GM10847 (cell line): ENCODE results near the gene HSP90B1.

Source experiments
- POLR2A ChIP-seq: IDR thresholded peaks from 2 replicates; pipeline ENCODE4 v1.6.1; 2011; ENCODE audit not compliant: insufficient read length; ENCODE audit errors: extremely low read depth

HSP90B1 gene

DNA sequence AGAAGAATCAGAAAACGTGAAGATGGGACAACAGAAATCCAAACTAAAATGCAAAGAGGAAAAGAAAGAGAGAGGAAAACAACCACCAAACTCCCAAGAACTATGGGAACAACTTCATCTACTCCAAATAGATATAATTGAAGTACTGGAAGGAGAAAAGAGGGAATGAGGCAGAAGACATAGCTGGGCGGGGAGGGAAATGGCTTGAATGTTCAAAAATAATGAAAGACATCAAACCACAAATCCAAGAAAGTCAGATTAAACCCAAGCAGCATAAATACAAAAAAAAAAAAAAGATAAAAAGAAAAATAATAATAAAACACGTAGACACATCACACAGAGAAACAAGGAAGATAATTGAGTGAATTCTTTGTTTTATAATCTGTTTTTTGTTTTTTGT lies 12.3 kb upstream of the HSP90B1 start:
- no peak for TF ChIP-seq POLR2A

DNA sequence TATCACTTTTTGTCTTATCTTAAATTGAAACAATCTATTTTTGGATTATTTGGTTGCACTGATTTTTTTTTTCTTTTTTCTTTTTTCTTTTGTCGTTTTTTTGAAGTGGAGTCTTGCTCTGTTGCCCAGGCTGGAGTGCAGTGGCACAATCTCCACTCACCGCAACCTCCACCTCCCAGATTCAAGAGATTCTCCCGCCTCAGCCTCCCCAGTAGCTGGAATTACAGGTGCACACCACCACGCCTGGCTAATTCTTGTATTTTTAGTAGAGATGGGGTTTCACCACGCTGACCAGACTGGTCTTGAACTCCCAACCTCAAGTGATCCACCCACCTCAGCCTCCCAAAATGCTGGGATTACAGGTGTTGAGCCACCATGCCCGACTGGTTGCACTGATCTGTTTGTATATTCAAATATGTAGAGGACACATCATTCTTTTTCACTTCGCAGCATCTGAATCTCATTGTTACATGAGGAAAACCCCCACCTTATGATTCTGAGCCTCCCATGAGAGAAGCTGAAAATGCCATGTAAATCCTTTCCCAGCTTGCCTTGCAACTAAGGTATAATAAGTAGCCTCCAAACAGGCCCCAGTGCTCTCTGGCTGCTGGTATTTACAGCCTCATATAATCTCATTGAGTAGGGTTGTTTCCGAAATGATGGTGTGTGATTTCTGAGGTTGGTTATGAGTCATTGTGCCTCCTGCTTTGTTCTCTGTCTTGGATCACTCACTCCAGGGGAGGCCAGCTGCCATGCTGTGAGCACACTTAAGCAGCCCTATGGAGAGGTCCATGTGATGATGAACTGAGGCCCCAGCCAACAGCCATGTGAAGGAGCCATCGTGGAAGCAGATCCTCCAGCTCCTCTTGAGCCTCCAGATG lies 5.2 kb upstream of the HSP90B1 start:
- peak; percentile 32 for TF ChIP-seq POLR2A

DNA sequence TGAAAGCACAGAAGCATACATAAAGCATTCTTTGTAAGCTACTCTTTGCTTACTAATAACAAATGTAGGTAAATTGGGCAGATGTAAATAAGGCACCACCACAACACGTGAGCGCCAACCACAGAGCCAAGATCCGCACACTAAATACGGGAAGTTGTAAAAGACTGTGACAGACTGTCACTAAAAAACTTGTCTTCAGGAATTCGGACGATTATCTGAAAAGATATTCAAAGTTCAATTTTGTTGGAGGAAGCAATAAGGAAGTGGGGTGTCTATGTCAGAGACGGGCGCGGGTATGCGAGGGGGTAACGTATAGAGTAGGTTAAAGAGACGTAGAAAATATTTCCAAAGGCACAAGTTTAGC lies 1.5 kb upstream of the HSP90B1 start:
- no peak for TF ChIP-seq POLR2A

DNA sequence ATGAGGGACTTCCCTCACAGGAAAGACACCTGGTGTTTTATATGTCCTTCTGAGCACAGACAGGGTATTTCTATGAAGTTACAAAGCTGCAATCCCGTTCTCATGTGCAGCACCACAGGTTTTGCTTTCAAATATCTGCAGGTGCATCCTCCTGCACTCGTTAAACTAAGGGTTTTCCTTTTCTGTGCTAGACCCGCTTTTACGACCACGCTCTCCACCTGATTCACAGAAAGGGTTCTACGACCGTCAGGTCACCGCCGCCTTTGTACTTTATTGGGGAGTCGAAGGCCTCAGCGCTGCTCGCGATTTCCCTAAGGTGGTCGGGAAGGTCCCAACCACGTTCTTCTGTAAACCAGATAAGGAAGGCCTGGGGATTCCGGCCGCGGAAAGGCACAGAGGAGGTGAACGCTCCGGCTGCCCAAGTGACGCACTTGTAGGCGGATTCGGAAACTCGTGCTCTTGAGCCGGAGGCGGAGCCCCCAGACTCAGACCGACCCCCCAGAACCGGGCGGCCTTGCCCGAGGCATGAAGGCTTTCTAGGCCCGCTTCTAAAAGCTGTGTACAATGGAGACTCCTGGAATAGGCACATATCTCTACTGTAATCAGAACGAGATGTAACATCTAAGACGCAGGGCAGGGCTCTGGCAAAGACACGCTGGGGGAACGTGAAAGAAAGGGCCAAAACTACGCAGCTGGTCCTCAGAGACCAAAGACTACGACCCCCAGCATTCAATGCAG lies 995 bp upstream of the HSP90B1 start:
- TF ChIP-seq POLR2A = peak; percentile 8

DNA sequence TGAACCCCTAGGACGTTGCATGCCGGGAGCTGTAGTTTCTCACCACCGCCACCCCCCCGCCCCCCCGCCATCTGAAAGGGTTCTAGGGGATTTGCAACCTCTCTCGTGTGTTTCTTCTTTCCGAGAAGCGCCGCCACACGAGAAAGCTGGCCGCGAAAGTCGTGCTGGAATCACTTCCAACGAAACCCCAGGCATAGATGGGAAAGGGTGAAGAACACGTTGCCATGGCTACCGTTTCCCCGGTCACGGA lies 501 bp upstream of the HSP90B1 start:
- TF ChIP-seq POLR2A = no peak

DNA sequence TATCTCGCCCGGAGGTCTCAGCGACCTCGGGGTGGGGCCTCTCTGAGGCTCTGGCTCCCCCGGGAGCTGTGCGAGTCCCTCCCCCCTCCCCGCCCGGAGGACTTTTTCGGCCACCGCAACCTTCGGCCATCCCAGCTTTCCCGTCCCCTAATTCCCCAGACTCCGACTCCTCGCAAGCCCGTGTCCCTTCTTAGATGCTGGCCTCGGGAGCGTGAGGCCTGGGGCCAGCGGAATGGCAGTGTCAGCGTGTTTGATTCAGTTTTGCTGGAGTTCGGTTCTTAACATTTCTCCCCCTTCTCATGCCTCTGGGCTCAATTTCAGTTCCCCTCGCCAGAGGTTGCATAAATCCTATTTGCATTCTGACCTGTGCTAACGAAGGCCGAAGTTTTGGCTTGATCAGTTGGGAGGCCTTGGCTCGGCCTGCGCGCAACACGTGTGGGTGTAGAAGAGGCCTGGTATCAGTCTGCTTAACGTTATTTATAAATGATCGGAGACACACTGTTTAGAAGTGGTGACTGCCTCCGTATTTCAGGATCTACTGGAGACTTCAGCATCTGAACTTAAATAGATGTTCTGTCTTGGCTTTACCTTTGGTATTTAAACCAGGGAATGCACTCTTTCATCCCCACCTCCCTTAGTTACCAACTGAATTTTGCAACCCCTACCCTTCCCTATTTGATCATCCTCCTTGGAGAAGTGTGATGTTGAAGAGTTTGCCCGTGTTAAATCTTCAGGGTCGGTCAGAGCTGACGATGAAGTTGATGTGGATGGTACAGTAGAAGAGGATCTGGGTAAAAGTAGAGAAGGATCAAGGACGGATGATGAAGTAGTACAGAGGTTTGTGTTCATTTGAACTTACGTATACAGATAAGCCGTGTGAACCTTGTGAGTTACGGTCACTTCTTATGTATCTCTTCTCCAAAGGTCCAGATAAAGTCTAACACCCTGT lies 851 bp downstream of the HSP90B1 start:
- peak; percentile 12 for TF ChIP-seq POLR2A

DNA sequence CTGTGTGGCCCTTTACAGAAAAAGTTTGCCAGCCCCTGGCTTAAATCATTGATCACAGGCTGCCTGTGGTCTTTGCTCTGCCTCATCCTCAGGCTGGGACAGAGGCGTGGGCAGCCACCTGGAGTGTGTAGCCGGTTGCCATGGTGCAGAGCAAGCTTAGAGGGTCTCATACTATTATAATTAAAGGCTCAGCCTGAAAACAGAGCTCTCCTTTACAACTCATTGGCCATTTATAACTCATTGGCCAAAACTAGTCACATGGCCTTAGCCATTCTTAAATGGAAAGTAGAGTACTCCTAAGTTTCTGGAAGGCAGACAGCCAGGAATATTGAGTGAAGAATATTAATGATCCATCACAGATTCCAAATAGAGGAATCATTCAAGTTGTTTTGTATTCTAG lies 3.0 kb downstream of the HSP90B1 start:
- TF ChIP-seq POLR2A = no peak

DNA sequence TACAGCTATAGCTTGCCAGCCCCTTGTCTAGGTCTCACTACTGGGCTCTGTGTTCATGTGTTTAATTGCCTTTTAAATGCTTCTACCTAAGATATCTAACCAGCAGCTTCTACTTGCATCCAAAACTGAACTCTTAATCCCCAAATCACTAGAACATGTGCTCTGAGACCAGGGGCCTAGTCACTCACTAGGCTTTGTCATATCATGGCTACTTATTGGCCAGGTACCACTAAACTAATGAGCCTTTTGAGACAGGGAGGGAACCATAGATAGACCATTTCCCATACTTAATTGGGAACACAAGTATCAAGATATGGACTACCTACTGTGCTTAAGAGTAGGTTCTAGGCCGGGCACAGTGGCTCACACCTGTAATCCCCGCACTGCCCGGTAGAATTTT lies 6.5 kb downstream of the HSP90B1 start:
- no peak for TF ChIP-seq POLR2A

DNA sequence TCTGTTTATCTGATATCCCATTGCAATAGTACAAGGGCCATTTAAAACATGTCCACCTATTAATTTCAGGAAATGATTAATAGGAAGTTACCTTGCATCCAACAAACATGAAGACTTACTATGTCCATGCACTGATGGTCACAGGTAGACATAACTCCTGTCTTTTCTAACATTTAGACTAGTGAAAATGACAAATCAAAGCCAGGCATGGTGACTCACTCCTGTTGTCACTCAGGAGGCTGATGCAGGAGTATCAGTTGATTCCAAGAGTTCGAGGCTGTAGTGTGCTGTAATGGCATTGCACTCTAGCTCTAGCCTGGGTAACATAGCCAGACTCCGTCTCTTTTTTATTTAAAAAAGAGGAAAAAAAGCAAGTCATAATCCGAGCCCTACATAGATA lies 14.8 kb downstream of the HSP90B1 start:
- TF ChIP-seq POLR2A = no peak

DNA sequence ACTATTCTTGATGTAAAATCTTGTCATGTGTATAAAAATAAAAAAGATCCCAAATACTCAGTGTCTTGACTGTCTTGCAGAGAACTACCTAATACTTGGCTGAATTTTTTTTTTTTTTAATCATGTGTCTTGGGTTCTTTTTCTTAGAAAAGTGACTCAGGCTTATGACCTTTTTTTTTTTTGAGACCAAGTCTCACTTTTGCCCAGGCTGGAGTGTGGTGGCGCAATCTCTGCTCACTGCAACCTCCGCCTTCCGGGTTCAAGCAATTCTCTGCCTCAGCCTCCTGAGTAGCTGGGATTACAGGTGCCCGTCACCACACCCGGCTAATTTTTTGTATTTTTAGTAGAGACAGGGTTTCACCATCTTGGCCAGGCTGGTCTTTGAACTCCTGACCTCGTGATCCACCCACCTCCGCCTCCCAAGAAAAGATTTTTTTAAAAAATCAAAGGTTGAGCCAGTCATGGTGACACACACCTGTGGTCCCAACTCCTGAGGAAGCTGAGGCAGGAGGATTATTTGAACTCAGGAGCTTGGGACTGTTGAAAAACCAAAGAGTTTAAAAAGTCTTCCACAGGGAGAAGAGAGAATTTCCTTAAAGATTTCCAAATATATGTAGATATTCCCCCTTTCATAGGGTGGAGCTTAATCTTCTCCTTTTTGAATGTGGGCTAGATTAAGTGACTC lies 17.8 kb downstream of the HSP90B1 start:
- no peak for TF ChIP-seq POLR2A

DNA sequence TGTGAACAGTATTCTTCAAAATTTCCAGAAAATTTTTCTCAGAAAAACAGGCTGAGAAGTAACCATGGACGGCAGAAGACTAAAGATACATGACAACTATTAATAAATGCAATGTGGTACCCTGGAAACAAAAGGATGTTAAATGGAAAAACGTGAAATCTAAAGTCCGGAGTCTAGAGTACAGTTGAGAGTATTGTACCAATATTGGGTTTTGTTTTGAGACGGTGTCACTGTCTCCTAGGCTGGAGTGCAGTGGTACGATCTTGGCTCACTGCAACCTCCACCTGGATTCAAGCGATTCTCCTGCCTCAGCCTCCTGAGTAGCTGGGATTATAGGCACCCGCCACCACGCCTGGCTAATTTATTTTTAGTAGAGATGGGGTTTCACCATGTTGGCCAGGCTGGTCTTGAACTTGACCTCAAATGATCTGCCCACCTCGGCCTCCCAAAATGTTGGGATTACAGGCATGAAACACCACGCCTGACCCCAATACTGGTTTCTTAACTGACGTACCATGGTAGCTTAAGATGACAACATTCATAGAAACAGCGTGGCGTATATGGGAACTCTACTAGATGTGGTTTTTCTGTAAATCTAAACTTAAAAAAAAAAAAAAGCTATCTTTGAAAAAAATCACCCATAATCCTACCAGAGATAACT lies 18.7 kb downstream of the HSP90B1 start:
- no peak for TF ChIP-seq POLR2A

DNA sequence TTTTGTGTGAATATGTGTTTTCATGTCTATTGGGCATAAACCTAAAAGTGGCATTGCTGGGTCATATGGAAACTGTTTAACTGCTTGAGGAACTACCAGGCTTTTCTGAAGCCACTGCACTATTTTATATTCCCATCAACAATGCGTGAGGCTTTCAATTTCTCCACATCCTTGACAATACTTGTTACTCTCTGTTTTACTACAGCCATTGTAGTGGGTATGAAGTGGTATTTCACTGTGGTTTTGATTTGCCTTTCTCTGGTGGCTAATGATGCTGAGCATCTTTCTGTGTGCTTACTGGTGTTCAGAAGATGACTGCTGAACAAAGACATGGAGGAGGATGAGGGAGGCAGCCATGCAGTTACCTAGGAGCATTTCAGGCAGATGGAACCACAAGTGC lies 22.3 kb downstream of the HSP90B1 start:
- TF ChIP-seq POLR2A = no peak

DNA sequence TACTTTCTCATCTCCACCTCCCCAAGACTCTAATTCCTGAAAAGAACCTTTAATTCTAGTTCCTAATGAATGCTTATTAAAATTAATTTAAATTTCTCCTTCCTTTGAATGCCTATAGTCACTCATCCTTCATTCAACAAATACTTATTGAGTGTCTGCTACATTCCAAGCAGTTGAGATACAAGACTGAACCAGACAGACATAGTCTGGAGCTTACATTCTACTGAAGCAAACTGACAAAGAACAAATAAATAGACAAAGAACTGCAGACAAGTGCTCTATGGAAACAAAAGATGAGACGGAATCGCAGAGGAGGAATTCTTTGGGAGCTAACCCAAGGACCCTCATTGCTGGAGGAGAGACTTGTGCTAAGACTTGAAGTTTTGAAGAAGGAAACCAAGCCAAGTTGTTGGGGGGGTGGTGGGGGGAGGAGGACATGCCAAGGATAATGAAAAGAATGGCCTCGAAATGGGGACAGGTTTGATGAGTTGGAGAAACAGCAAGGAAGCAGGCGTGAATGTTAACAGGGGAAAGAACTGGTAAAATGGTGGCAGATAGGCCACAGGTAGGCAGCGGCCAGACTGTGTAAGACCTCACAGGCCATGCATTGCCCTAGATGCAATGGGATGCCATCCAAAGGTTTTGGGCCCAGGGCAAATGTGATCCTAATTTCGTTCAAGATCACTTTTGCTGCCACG lies 25.8 kb downstream of the HSP90B1 start:
- no peak for TF ChIP-seq POLR2A

DNA sequence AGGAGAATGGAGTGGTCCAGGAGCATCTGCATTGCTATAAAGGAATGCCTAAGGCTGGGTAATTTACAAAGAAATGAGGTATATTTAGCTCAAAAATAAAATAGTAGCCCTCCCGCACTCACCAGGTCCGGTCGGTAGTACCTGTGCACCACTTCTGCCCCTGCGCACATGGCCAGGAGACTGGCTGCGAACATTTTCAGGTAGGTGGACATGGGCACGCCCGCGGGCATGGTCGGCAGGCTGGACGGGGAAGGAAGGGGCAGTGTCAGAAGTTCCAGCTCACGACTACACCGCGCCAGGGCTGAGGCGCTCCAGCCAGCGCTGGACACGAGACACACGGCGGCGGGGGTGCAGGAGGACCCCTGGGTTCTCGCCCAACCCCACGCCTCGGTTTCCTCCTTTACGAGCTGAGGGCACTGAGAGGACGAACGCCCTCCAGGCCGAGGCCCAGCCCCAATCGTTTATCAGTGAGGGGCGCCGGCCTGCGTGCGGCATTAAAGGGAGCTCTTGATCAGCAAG lies 26.4 kb downstream of the HSP90B1 start:
- no peak for TF ChIP-seq POLR2A

DNA sequence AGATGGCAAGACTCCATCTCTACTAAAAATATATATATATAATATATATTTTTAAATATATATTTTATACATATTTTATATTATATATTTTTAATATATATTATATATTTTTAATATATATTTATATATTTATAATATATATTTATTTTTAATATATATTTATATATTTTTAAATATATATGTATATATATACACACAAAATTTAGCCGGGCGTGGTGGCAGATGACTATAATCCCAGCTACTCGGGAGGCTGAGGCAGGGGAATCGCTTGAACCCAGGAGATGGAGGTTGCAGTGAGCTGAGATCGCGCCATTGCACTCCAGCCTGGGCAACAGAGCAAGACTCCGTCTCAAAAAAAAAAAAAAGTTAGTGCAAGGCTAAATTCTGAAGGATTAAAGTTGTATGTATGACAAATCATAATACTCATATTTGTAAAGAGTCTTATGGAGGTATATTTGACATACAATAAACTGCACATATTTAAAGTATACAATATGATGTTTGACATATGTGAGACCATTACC lies 27.7 kb downstream of the HSP90B1 start:
- TF ChIP-seq POLR2A = no peak
